H1 (cell line): ENCODE results near the gene ZNF385B. TPM values are rescaled to one million over a fixed set of nuclear protein-coding genes. Genes with fewer than 3 reads are reported as not detected.

Experiments used
- CTCF ChIA-PET: fragments of 300-600 bp; sonication (Branson Sonifier 250); formaldehyde crosslinking; loops from one replicate; lab custom pipeline; 2021; ENCODE audit not compliant: partially characterized antibody; lab: Charles Lee
- POLR2A ChIA-PET: fragments of 300-600 bp; sonication (Branson Sonifier 250); formaldehyde crosslinking; loops from one replicate; lab custom pipeline; 2021; ENCODE audit warnings: inconsistent platforms; ENCODE audit not compliant: partially characterized antibody; lab: Charles Lee
- DNase-seq, 2 experiments: peaks; one replicate each; pipeline versions ENCODE4 v3.0.0 to v3.0.0-alpha.2; 2010 to 2022; ENCODE audit warnings: low spot score in 2 of 2, low read depth in 1 of 2, mixed read lengths in 1 of 2
- FAIRE-seq: peaks from 2 replicates; lab custom pipeline; 2011; peaks lifted over from hg19 to GRCh38; lab: Jason Lieb, UNC
- H2AFZ ChIP-seq: 2 replicates; pipeline ENCODE4 v1.8.1; 2012; ENCODE audit warnings: low read length, inconsistent platforms
- H2AK5ac ChIP-seq: 2 replicates; pipeline ENCODE4 v1.6.1; 2013; ENCODE audit warnings: low read depth, low read length
- H2BK120ac ChIP-seq: replicated peaks from 2 replicates; pipeline ENCODE3; 2013; ENCODE audit warnings: low read depth, low read length, inconsistent platforms
- H2BK12ac ChIP-seq: 2 replicates; pipeline ENCODE4 v1.6.1; 2013; ENCODE audit warnings: low read depth, low read length
- H2BK15ac ChIP-seq: 2 replicates; pipeline ENCODE4 v1.6.1; 2013; ENCODE audit warnings: low read length
- H2BK20ac ChIP-seq: 2 replicates; pipeline ENCODE4 v1.6.1; 2013; ENCODE audit warnings: low read length
- H2BK5ac ChIP-seq: 2 replicates; pipeline ENCODE4 v1.6.1; 2013; ENCODE audit warnings: low read depth, low read length
- H3K14ac ChIP-seq: 2 replicates; pipeline ENCODE4 v1.6.1; 2013; ENCODE audit warnings: inconsistent platforms; ENCODE audit not compliant: insufficient read length
- H3K18ac ChIP-seq: 2 replicates; pipeline ENCODE4 v1.6.1; 2013; ENCODE audit warnings: low read length; ENCODE audit errors: extremely low read depth
- H3K23ac ChIP-seq: 2 replicates; pipeline ENCODE4 v1.6.1; 2013; ENCODE audit warnings: inconsistent platforms; ENCODE audit not compliant: insufficient read length
- H3K23me2 ChIP-seq: 2 replicates; pipeline ENCODE4 v1.6.1; 2013; ENCODE audit warnings: low read depth, low read length
- H3K27ac ChIP-seq: 2 replicates; pipeline ENCODE4 v1.6.1; 2011; ENCODE audit warnings: low read depth, low read length, inconsistent platforms
- H3K27me3 ChIP-seq, 4 experiments: replicated peaks in 1 of 4; 1 replicate in 1 of 4; 2 replicates in 3 of 4; pipeline versions ENCODE4 v1.6.1 to v1.8.1; 2011 to 2013; ENCODE audit warnings: low read length in 3 of 4, mild to moderate bottlenecking in 3 of 4, inconsistent platforms in 2 of 4, mixed read lengths in 2 of 4, moderate library complexity in 1 of 4; ENCODE audit not compliant: control insufficient read depth in 3 of 4, insufficient read depth in 3 of 4; ENCODE audit errors: extremely low read depth in 1 of 4
- H3K36me3 ChIP-seq, 4 experiments: 2 replicates each; pipeline versions ENCODE4 v1.6.1 to v1.8.1; 2011 to 2013; ENCODE audit warnings: mild to moderate bottlenecking in 4 of 4, low read length in 3 of 4, moderate library complexity in 2 of 4, control low read depth in 1 of 4, inconsistent platforms in 1 of 4; ENCODE audit not compliant: insufficient read depth in 4 of 4, control insufficient read depth in 2 of 4
- H3K4ac ChIP-seq: replicated peaks from 2 replicates; pipeline ENCODE3; 2013; ENCODE audit warnings: low read length, low read depth, mixed read lengths, inconsistent platforms; ENCODE audit not compliant: insufficient read length
- H3K4me1 ChIP-seq, 4 experiments: replicated peaks in 1 of 4; 1 replicate in 1 of 4; 2 replicates in 3 of 4; pipeline versions ENCODE4 v1.6.1 to v1.8.1; 2011 to 2013; ENCODE audit warnings: low read length in 3 of 4, inconsistent platforms in 2 of 4, mixed read lengths in 1 of 4; ENCODE audit not compliant: insufficient read depth in 4 of 4, control insufficient read depth in 3 of 4
- H3K4me2 ChIP-seq, 2 experiments: 2 replicates each; pipeline versions ENCODE4 v1.6.1 to v1.8.1; 2011 to 2013; ENCODE audit warnings: low read depth in 2 of 2, low read length in 2 of 2, control low read depth in 1 of 2, inconsistent platforms in 1 of 2, mild to moderate bottlenecking in 1 of 2; ENCODE audit not compliant: insufficient read depth in 1 of 2
- H3K4me3 ChIP-seq, 4 experiments: fragments of 200-600, 300-600 bp in 1 of 4; sonication (generic), shearing (Covaris generic), sonication (Bioruptor Twin) in 1 of 4; 2 replicates each; pipeline versions ENCODE4 v1.5.1 to v1.8.1; 2011 to 2016; ENCODE audit warnings: low read length in 4 of 4, low read depth in 3 of 4, control low read depth in 2 of 4, inconsistent platforms in 2 of 4, mild to moderate bottlenecking in 2 of 4, mixed read lengths in 1 of 4, moderate library complexity in 1 of 4; ENCODE audit not compliant: insufficient read depth in 2 of 4; ENCODE audit errors: extremely low read depth in 1 of 4
- H3K56ac ChIP-seq: replicated peaks from 2 replicates; pipeline ENCODE3; 2013; ENCODE audit warnings: low read depth, mild to moderate bottlenecking, mixed read lengths, low read length, inconsistent platforms; ENCODE audit not compliant: insufficient read length
- H3K79me1 ChIP-seq: 2 replicates; pipeline ENCODE4 v1.6.1; 2013; ENCODE audit warnings: low read depth, low read length, control low read depth
- H3K79me2 ChIP-seq, 2 experiments: 2 replicates each; pipeline versions ENCODE4 v1.6.1 to v1.8.1; 2012 to 2013; ENCODE audit warnings: low read length in 2 of 2, mild to moderate bottlenecking in 2 of 2, inconsistent platforms in 1 of 2; ENCODE audit not compliant: insufficient read depth in 2 of 2, control insufficient read depth in 1 of 2
- H3K9ac ChIP-seq, 4 experiments: replicated peaks in 1 of 4; 1 replicate in 1 of 4; 2 replicates in 3 of 4; pipeline versions ENCODE4 v1.6.1 to v1.8.1; 2011 to 2013; ENCODE audit warnings: low read depth in 3 of 4, low read length in 3 of 4, control low read depth in 2 of 4, mild to moderate bottlenecking in 2 of 4, moderate library complexity in 2 of 4, inconsistent platforms in 1 of 4; ENCODE audit errors: extremely low read depth in 1 of 4
- H3K9me3 ChIP-seq, 2 experiments: 2 replicates each; pipeline versions ENCODE4 v1.6.1 to v1.8.1; 2012 to 2013; ENCODE audit warnings: mild to moderate bottlenecking in 2 of 2, moderate library complexity in 2 of 2, control low read depth in 1 of 2, inconsistent platforms in 1 of 2, low read depth in 1 of 2, low read length in 1 of 2, mixed read lengths in 1 of 2; ENCODE audit not compliant: insufficient read depth in 2 of 2
- H4K20me1 ChIP-seq, 2 experiments: replicated peaks in 1 of 2; 2 replicates each; pipeline versions ENCODE3 to v1.8.1; 2011 to 2013; ENCODE audit warnings: inconsistent platforms in 2 of 2, low read length in 2 of 2, mild to moderate bottlenecking in 1 of 2; ENCODE audit not compliant: insufficient read depth in 2 of 2, control insufficient read depth in 1 of 2
- H4K5ac ChIP-seq: 2 replicates; pipeline ENCODE4 v1.6.1; 2013; ENCODE audit warnings: low read length, low read depth, mixed read lengths, inconsistent platforms; ENCODE audit not compliant: insufficient read length
- H4K8ac ChIP-seq: 2 replicates; pipeline ENCODE4 v1.8.0; 2013; ENCODE audit warnings: mild to moderate bottlenecking, moderate library complexity, low read length, inconsistent platforms; ENCODE audit not compliant: insufficient read depth; ENCODE audit errors: extremely low read depth
- H4K91ac ChIP-seq: replicated peaks from 2 replicates; pipeline ENCODE3; 2013; ENCODE audit warnings: low read length, mixed read lengths, inconsistent platforms; ENCODE audit not compliant: insufficient read length
- BCL11A ChIP-seq, 2 experiments: IDR thresholded peaks; one replicate each; pipeline ENCODE4 v1.6.1; 2011; ENCODE audit warnings: low read depth in 2 of 2, low read length in 2 of 2, mild to moderate bottlenecking in 2 of 2
- CHD1 ChIP-seq: IDR thresholded peaks from 2 replicates; pipeline ENCODE4 v1.6.1; 2012; ENCODE audit warnings: low read depth, low read length, improper control_type of control experiment
- CTBP2 ChIP-seq: IDR thresholded peaks from 2 replicates; pipeline ENCODE4 v1.7.0; 2011; ENCODE audit warnings: borderline replicate concordance, mild to moderate bottlenecking, moderate library complexity, mixed read lengths, low read length; ENCODE audit not compliant: insufficient read depth, insufficient read length
- EGR1 ChIP-seq: IDR thresholded peaks from 2 replicates; pipeline ENCODE4 v1.6.1; 2011; ENCODE audit warnings: low read depth, low read length, borderline replicate concordance
- EZH2 ChIP-seq: fragments of 200-600 bp; sonication (generic); IDR thresholded peaks from 2 replicates; pipeline ENCODE4 v1.7.1; 2012; ENCODE audit warnings: low read depth, mild to moderate bottlenecking, moderate library complexity, low read length, inconsistent platforms; ENCODE audit not compliant: severe bottlenecking
- FOSL1 ChIP-seq: IDR thresholded peaks from 2 replicates; pipeline ENCODE4 v1.6.1; 2011; ENCODE audit warnings: mild to moderate bottlenecking, low read depth, low read length, moderate library complexity; ENCODE audit not compliant: insufficient read depth
- TAF1 ChIP-seq: IDR thresholded peaks from 2 replicates; pipeline ENCODE4 v1.6.1; 2011; ENCODE audit warnings: mild to moderate bottlenecking, low read depth, low read length
- WGBS, 2 experiments: shearing (Covaris generic) in 1 of 2; methylation state at CpG; one replicate each; pipeline versions ENCODE4 v1.1.6 to v1.1.7; 2013 to 2015; ENCODE audit warnings: low lambda C conversion rate in 2 of 2, mixed read lengths in 2 of 2, inconsistent platforms in 1 of 2, low coverage in 1 of 2, missing lambda C conversion rate in 1 of 2; ENCODE audit not compliant: insufficient replicate concordance in 2 of 2, insufficient coverage in 1 of 2, insufficient read length in 1 of 2; ENCODE audit errors: extremely low coverage in 1 of 2, missing lambda C conversion rate in 1 of 2; 5-methylcytosine and 5-hydroxymethylcytosine counted together
- polyA plus RNA-seq, 7 experiments: library from polyadenylated mRNA; depleted of rRNA in 3 of 7; stranded (reverse) in 5 of 7; unstranded in 2 of 7; fragments of >200 nt in 5 of 7; fragments of 200-250 nt in 2 of 7; gene quantifications; 1 replicate in 5 of 7; 2 replicates in 1 of 7; 4 replicates in 1 of 7; pipeline versions ENCODE4 v1.2.1 to v1.2.3, GENCODE V29; 2011 to 2013; ENCODE audit warnings: missing spikeins in 2 of 7, mixed read lengths in 2 of 7
- total RNA-seq: library from RNA; stranded (reverse); fragmentation: NEBNext Ultra II Directional; extraction: Animal tissue kit (Norgen Biotek cat#: 25700); gene quantifications from 2 replicates; pipeline ENCODE4 v1.2.1, GENCODE V29; 2021

Gene ZNF385B
- total and polyA plus RNA-seq, 2 of the 8 experiments (the other 6 are each of a cell fraction or from before 2014, with no cell fraction given): 1.1 to 3.7 TPM

- Histone ChIP-seq H3K14ac (no peak overlapping the region), H3K79me1 (no peaks in the 10 kb centered on the region), H3K9ac (no peak overlapping the region), H4K20me1 (no peaks in the 10 kb centered on the region), H3K23me2 (no peaks in the 10 kb centered on the region), H3K18ac (no peak overlapping the region)
- CTCF ChIA-PET: interaction anchor here (0.7 to 1.2 kb wide), 4 partner anchors 269 to 465 kb away, joined by 3 read pairs; no protein-coding TSS in a partner anchor
- FAIRE-seq: no peak
- TF ChIP-seq EGR1: no peak
- no peak for TF ChIP-seq FOSL1
- no peak for TF ChIP-seq TAF1
- TF ChIP-seq BCL11A (IDR thresholded peaks at IDR 0.05; ENCODE audit: low read depth in 2 of 2, low read length in 2 of 2): no peak
- no peak for TF ChIP-seq EZH2
- TF ChIP-seq CHD1: no peak
- TF ChIP-seq CTBP2: no peak
- TF ChIP-seq, all 59 proteins: peak for 0
- DNase-seq: no peak
- no peaks in the 10 kb centered on the region for H3K79me2 ChIP-seq
- H2BK12ac ChIP-seq: no peak overlapping the region
- no peaks in the 10 kb centered on the region for H3K4me1 ChIP-seq
- WGBS, 2 experiments: 87% methylated on average over 1 of the region's 1 CpG; no CpG with 5 or more reads in 1 of the 2 experiments
- H2BK120ac ChIP-seq: no peak overlapping the region
- no peak overlapping the region for H2BK15ac ChIP-seq
- no peak overlapping the region for H2BK5ac ChIP-seq
- no peak overlapping the region for H4K8ac ChIP-seq
- H3K4me2 ChIP-seq: no peak overlapping the region
- no peak overlapping the region for H3K23ac ChIP-seq
- H3K27me3 ChIP-seq: no peaks in the 10 kb centered on the region
- POLR2A ChIA-PET: no interaction called here
- H2AK5ac ChIP-seq: no peak overlapping the region
- H4K5ac ChIP-seq: no peak overlapping the region
- no peak overlapping the region for H3K4me3 ChIP-seq
- no peaks in the 10 kb centered on the region for H3K9me3 ChIP-seq
- no peak overlapping the region for H4K91ac ChIP-seq
- no peak overlapping the region for H2AFZ ChIP-seq
- H3K27ac ChIP-seq: no peak overlapping the region
- H3K56ac ChIP-seq: no peak overlapping the region
- no peaks in the 10 kb centered on the region for H3K36me3 ChIP-seq
- no peak overlapping the region for H3K4ac ChIP-seq
- H2BK20ac ChIP-seq: no peak overlapping the region
These were observed 168.8 kb downstream of the ZNF385B start for GRCh38 chr2:179692610-179693009.
